Osteoblast (primary cell): ENCODE data around the gene TBX6. TPM values are rescaled to one million over a fixed set of nuclear protein-coding genes. Genes with fewer than 3 reads are reported as not detected.
"Not testable (repeated sequence)": the region's sequence is repeated elsewhere in the genome, so short reads cannot be mapped to it uniquely, and the experiment has no call there.

Experiments
- DNase-seq: peaks from one replicate; pipeline ENCODE4 v3.0.0; 2011; ENCODE audit warnings: low spot score, mixed read lengths; ENCODE audit not compliant: insufficient read length; ENCODE audit errors: missing footprints
- H2AFZ ChIP-seq: 2 replicates; pipeline ENCODE4 v1.6.0; 2011; ENCODE audit warnings: mild to moderate bottlenecking, low read length
- H3K27ac ChIP-seq: 2 replicates; pipeline ENCODE4 v1.5.1; 2011; ENCODE audit warnings: mild to moderate bottlenecking, low read depth, low read length, moderate library complexity
- H3K27me3 ChIP-seq: 2 replicates; pipeline ENCODE4 v1.6.0; 2012; ENCODE audit warnings: mild to moderate bottlenecking, control low read depth, inconsistent platforms, low read length, moderate library complexity; ENCODE audit not compliant: insufficient read depth
- H3K36me3 ChIP-seq: 2 replicates; pipeline ENCODE4 v1.5.1; 2011; ENCODE audit warnings: mild to moderate bottlenecking, low read length, control low read depth, moderate library complexity; ENCODE audit not compliant: insufficient read depth
- H3K4me1 ChIP-seq: 2 replicates; pipeline ENCODE4 v1.5.1; 2011; ENCODE audit warnings: mild to moderate bottlenecking, low read length, control low read depth, moderate library complexity; ENCODE audit not compliant: insufficient read depth
- H3K4me2 ChIP-seq: 2 replicates; pipeline ENCODE4 v1.6.0; 2011; ENCODE audit warnings: mild to moderate bottlenecking, low read length; ENCODE audit not compliant: insufficient read depth
- H3K4me3 ChIP-seq: fragments of 200-600 bp; sonication (generic); 3 replicates; pipeline ENCODE4 v1.5.1; 2012; ENCODE audit warnings: mild to moderate bottlenecking, low read length, inconsistent platforms; ENCODE audit not compliant: insufficient read depth
- H3K79me2 ChIP-seq: 2 replicates; pipeline ENCODE4 v1.6.0; 2012; ENCODE audit warnings: mild to moderate bottlenecking, low read length, control low read depth, inconsistent platforms; ENCODE audit not compliant: insufficient read depth
- H3K9me3 ChIP-seq: 2 replicates; pipeline ENCODE4 v1.5.1; 2011; ENCODE audit warnings: low read depth, low read length, control low read depth
- H4K20me1 ChIP-seq: 2 replicates; pipeline ENCODE4 v1.6.0; 2012; ENCODE audit warnings: mild to moderate bottlenecking, low read length, control low read depth; ENCODE audit not compliant: insufficient read depth
- CTCF ChIP-seq: IDR thresholded peaks from 2 replicates; pipeline ENCODE4 v1.5.1; 2011; ENCODE audit warnings: mild to moderate bottlenecking, low read depth, low read length, moderate library complexity; ENCODE audit errors: extremely low read depth
- total RNA-seq: library from RNA; depleted of rRNA; stranded (reverse); fragments of >200 nt; gene quantifications from 2 replicates; pipeline ENCODE4 v1.2.3, GENCODE V29; 2012

Gene TBX6
- total RNA-seq, 1 donor, result 0.36 TPM

DNA sequence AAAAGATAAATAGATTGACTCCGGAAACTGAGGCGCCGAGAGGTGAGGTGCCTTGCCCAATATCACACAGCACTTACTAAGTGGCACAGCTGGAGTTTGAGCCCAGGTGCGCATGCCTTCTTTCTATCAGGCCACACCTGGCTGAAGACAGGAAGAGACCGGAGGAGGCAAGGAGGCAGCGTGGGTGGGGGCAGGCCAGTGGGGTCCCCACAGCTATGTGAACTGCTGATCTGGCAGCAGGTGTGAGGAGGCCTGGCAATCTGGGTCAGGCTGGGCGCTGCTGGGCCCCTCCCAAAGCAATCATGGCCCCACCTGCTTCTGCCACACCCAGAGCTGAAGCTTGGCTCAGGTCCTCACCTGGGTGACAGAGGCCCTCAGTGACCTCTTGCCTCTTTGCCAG lies 23.5 kb upstream of the TBX6 start:
- no peak overlapping the region for H2AFZ ChIP-seq

GRCh38 chr16:30114833-30115232 lies 23.1 kb upstream of the TBX6 start:
- not testable (repeated sequence) for H3K9me3 ChIP-seq, H2AFZ ChIP-seq, H3K4me3 ChIP-seq, H3K79me2 ChIP-seq, H3K4me2 ChIP-seq, H3K27me3 ChIP-seq, H3K4me1 ChIP-seq, DNase-seq, H3K27ac ChIP-seq, H4K20me1 ChIP-seq
- peaks cover 58% of the 10 kb centered on the region for H3K36me3 ChIP-seq

More for the DNA sequence above, 23.5 kb upstream of the TBX6 start:
- no peak overlapping the region for H3K4me3 ChIP-seq
- no peak for DNase-seq
- peaks cover 6% of the 10 kb centered on the region for H3K4me1 ChIP-seq
- H3K27me3 ChIP-seq, result no peaks in the 10 kb centered on the region
- H4K20me1 ChIP-seq, result peaks cover 4% of the 10 kb centered on the region
- H3K27ac ChIP-seq, result no peak overlapping the region
- H3K36me3 ChIP-seq, result peaks cover 56% of the 10 kb centered on the region
- H3K4me2 ChIP-seq, result no peak overlapping the region
- no peaks in the 10 kb centered on the region for H3K9me3 ChIP-seq
- no peaks in the 10 kb centered on the region for H3K79me2 ChIP-seq
- no peak for TF ChIP-seq CTCF

DNA sequence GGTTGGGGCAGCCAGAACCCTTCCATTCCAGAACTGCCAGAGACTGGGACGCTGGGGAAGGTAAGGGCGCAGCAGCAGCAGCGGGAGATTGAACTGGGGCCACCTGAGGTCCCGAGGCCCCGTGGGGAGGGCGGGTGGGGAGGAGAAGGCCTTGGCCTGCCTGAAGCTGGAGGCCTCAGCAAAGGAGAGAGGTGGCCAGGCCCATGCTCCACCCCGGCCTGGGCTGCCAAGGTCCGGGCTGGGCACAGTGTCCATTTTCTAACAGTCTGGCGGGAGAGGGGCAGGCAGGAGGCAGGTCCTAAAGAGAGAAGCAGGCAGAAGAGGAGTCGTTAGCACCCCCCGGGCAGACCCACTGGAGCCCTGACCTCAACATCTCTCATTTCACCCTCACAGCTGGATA lies 22.7 kb upstream of the TBX6 start:
- no peak for DNase-seq
- H3K36me3 ChIP-seq, result peaks cover 59% of the 10 kb centered on the region
- no peaks in the 10 kb centered on the region for H3K27me3 ChIP-seq
- no peak for TF ChIP-seq CTCF
- no peak overlapping the region for H3K4me2 ChIP-seq
- H3K27ac ChIP-seq, result no peak overlapping the region
- H4K20me1 ChIP-seq, result peaks cover 4% of the 10 kb centered on the region
- peaks cover 6% of the 10 kb centered on the region for H3K4me1 ChIP-seq
- no peak overlapping the region for H3K4me3 ChIP-seq
- H2AFZ ChIP-seq, result no peak overlapping the region
- H3K79me2 ChIP-seq, result no peaks in the 10 kb centered on the region
- no peaks in the 10 kb centered on the region for H3K9me3 ChIP-seq

DNA sequence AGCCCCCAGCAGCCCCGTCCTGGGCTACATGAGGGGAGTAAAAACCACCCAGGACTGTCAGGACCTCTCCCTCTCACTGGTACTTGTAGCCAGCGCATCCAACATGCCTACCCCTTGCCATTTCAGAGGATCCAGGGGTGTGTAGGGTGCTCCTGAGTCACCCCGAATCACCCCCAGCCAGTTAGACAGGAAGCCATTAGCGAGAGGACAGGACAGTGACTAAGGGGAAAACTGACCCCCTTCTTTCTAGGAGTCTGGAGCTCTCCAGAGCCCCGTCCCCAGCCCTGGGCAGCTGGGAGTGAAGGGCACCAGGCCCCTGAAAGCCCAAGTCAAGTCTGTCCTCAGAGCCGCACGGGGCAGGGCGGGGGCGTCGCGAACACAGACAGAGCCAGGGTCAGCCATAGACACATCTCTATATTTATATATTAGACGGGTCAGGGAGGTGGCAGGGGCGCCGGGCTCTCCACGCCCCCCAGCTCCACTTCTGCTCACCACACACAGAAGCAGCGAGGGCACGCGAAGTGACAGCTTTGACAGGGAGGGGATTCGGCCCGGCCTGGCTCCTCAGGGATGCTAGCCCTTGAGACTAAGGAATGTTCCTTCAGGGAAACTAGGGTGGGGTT lies 22.1 kb upstream of the TBX6 start:
- Histone ChIP-seq H3K36me3 (peaks cover 53% of the 10 kb centered on the region), H3K27me3 (no peaks in the 10 kb centered on the region), H4K20me1 (peaks cover 4% of the 10 kb centered on the region), H2AFZ (no peak overlapping the region), H3K79me2 (no peaks in the 10 kb centered on the region), H3K9me3 (no peaks in the 10 kb centered on the region), H3K27ac (no peak overlapping the region), H3K4me2 (no peak overlapping the region), H3K4me3 (no peak overlapping the region), H3K4me1 (peaks cover 6% of the 10 kb centered on the region)
- DNase-seq, result no peak
- TF ChIP-seq CTCF, result no peak
